Heart right ventricle (tissue), 16 donors: ENCODE results near the gene RNASEH1. TPM values are rescaled to one million over a fixed set of nuclear protein-coding genes. Genes with fewer than 3 reads are reported as not detected.

Experiments used
- ATAC-seq, 8 donors: fragments of 200-7000 bp; cut with Tn5 transposase; one replicate each; pipeline ENCODE4 v1.9.1; 2020; ENCODE audit warnings: mild to moderate bottlenecking in 8 of 8, moderate library complexity in 8 of 8, moderate number of reproducible peaks in 1 of 8
- DNase-seq, 2 donors: peaks; one replicate each; pipeline ENCODE4 v3.0.0-alpha.2; 2020
- H3K27ac ChIP-seq, 10 donors: fragments of 200-600 bp; sonication (generic) in 2 of 10; one replicate each; pipeline versions ENCODE4 v1.5.0 to v1.8.0; 2020 to 2022; ENCODE audit warnings: mild to moderate bottlenecking in 3 of 10
- H3K27me3 ChIP-seq, 7 donors: fragments of 200-600 bp; one replicate each; pipeline ENCODE4 v1.8.0; 2021 to 2022; ENCODE audit warnings: mild to moderate bottlenecking in 2 of 7
- H3K36me3 ChIP-seq, 9 donors: fragments of 200-600 bp; sonication (generic) in 1 of 9; one replicate each; pipeline versions ENCODE4 v1.5.0 to v1.8.0; 2020 to 2022; ENCODE audit warnings: mild to moderate bottlenecking in 2 of 9
- H3K4me1 ChIP-seq, 9 donors: fragments of 200-600 bp; sonication (generic) in 1 of 9; one replicate each; pipeline versions ENCODE4 v1.5.0 to v1.8.0; 2020 to 2022; ENCODE audit warnings: mild to moderate bottlenecking in 4 of 9
- H3K4me3 ChIP-seq, 10 donors: fragments of 200-600 bp; sonication (generic) in 2 of 10; one replicate each; pipeline versions ENCODE4 v1.5.0 to v1.8.0; 2020 to 2022; ENCODE audit warnings: mild to moderate bottlenecking in 7 of 10, moderate library complexity in 2 of 10
- H3K9me3 ChIP-seq, 11 donors: fragments of 200-600 bp in 10 of 11; sonication (generic) in 2 of 11; one replicate each; pipeline versions ENCODE4 v1.5.0 to v1.8.0; 2013 to 2022; ENCODE audit warnings: mild to moderate bottlenecking in 2 of 11, control low read depth in 1 of 11, moderate library complexity in 1 of 11
- CTCF ChIP-seq, 9 donors: fragments of 200-600 bp; sonication (generic) in 2 of 9; IDR thresholded peaks; one replicate each; pipeline versions ENCODE4 v1.5.0 to v1.8.0; 2021 to 2022; ENCODE audit warnings: antibody characterized with exemption in 9 of 9, mild to moderate bottlenecking in 5 of 9, moderate library complexity in 1 of 9
- WGBS, 2 donors: extraction: QIAGEN DNeasy Blood & Tissue Kit; methylation state at CpG; one replicate each; pipeline ENCODE4 v1.1.7; 2013; ENCODE audit warnings: inconsistent platforms in 1 of 2; 5-methylcytosine and 5-hydroxymethylcytosine counted together
- intact Hi-C, 10 donors: fragments of 100-400 bp; cut with DNase I; formaldehyde crosslinking; loops; one replicate each; pipeline versions ENCODE4 v1.11.1 to v1.14.2; 2022
- polyA plus RNA-seq, 2 donors: library from polyadenylated mRNA; stranded (reverse); fragments of 200-250 nt; gene quantifications; one replicate each; pipeline ENCODE4 v1.2.3, GENCODE V29; 2013
- total RNA-seq, 10 donors: library from RNA; stranded (reverse); fragmentation: NEBNext Ultra II Directional in 3 of 10; extraction: Animal tissue kit (Norgen Biotek cat#: 25700) in 3 of 10; gene quantifications; one replicate each; pipeline versions ENCODE4 v1.2.1 to v1.2.4, GENCODE V29; 2021 to 2023
- donor health status: Arrhythmogenic right ventricular cardiomyopathy.
- donor health status: ischemic (EF 13 %, LVEDD 7.1; RV severe dilation, severe dysfunction).
- donor health status: healthy with polysubstance abuse.
- donor health status: DM: no; HTN: yes; CAD: no.
- donor health status: DM: no; HTN: no; CAD: no.
- donor health status: ischemic (EF 25% LVEDD 6.9; RV normal size, moderate dysfunction).
- donor health status: ischemic (EF 25% LVEDD 5.7; RV mildly dilated, moderate dysfunction).
- donor health status: healthy.
- donor health status: DM: yes; HTN: yes; CAD: no.
- donor health status: Ischemic cardiomyopathy.
- donor health status: ischemic (EF 35%, LVEDD 5.7; RV mildly dilated, moderate dysfunction).
- donor health status: nonischemic (EF 11% LVEDD 7.7; RV severe dilation, severe dysfunction).
- donor health status: DM: yes; HTN: yes; CAD: no.
- donor health status: PGD.
- donor health status: ischemic (EF 29% LVEDD 5.4; RV normal size, mild dysfunction).
- donor health status: nonischemic (EF 23%, LVEDD 6.1; RV moderate dilation, normal function).

RNASEH1 gene
- total and polyA plus RNA-seq, 12 donors = 8.7 to 24.0 (median 19.3) TPM

GRCh38 chr2:3532941-3533340 is 25.2 kb downstream of the RNASEH1 start:
- H3K27ac ChIP-seq = peak overlapping the region in 9 of 10 donors; percentile 59 to 97 (median 67)
- H3K4me3 ChIP-seq = peak overlapping the region in 9 of 10 donors; percentile 4 to 44 (median 34)
- WGBS, 2 donors = 69 to 80% methylated on average over 12 of the region's 12 CpGs
- no peaks in the 10 kb centered on the region for H3K27me3 ChIP-seq
- intact Hi-C loops = no loop called here
- peaks cover 4 to 45% (median 22%) of the 10 kb centered on the region in 9 donors for H3K4me1 ChIP-seq
- ATAC-seq = peak in 2 of 8 donors; percentile 14 to 24
- no peak for TF ChIP-seq CTCF (IDR thresholded peaks at IDR 0.05)
- H3K9me3 ChIP-seq = no peaks in the 10 kb centered on the region
- DNase-seq = peak in 1 of 2 donors; percentile 26
- H3K36me3 ChIP-seq = peaks cover 0 to 34% (median 0%) of the 10 kb centered on the region in 9 donors

GRCh38 chr2:3529316-3530025 is 28.7 kb downstream of the RNASEH1 start:
- no peak for TF ChIP-seq CTCF (IDR thresholded peaks at IDR 0.05)
- ATAC-seq = no peak
- WGBS, 2 donors = 96 to 97% methylated on average over 24 of the region's 24 CpGs
- H3K36me3 ChIP-seq = peaks cover 0 to 34% (median 0%) of the 10 kb centered on the region in 9 donors
- intact Hi-C loops = no loop called here
- H3K9me3 ChIP-seq = no peaks in the 10 kb centered on the region
- H3K4me1 ChIP-seq = peaks cover 0 to 32% (median 16%) of the 10 kb centered on the region in 9 donors
- H3K27ac ChIP-seq = no peak overlapping the region
- DNase-seq = no peak
- H3K4me3 ChIP-seq = no peak overlapping the region
- no peaks in the 10 kb centered on the region for H3K27me3 ChIP-seq

DNA sequence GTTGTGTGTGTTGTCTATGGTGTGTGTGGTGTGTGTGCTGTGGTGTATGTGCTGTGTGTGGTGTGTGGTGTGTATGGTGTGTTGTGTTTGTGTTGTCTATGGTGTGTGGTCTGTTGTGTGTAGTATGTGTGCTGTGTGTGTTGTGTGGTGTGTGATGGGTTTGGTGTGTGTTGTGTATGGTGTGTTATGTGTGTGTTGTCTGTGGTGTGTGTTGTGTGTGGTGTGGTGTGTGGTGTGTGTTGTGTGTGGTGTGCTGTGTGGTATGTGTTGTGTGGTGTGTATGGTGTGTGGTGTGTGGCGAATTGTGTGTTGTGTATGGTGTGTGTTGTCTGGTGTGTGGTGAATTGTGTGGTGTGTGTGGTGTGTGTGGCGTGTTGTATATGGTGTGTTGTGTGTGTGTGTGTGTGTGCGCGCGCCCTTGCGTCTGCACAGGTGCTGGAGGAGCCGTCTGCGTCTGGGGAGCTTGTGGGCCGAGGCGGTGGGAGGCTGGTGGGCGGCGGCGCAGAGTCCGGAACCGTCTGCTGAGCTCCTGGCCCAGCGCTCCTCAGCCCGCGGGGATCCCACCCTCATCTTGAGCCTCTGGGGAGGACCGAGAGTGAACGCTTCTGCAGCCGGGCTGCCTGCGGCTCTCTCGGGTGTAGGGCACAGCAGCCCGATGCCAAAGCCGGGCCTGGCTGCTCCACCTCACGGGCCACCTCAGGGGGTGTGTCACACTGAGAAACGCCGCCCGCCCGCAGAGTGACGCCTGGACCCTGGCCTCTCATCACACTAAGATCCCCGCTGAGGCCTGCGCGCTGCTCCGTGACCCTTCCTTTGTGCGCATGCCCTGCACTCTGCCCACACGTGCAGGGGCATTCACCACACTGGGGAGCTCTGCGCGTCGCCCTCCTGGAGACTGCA is 30.0 kb downstream of the RNASEH1 start:
- intact Hi-C loops = no loop called here
- DNase-seq = no peak

More for the DNA sequence above, 30.0 kb downstream of the RNASEH1 start:
- no peak for TF ChIP-seq CTCF (IDR thresholded peaks at IDR 0.05)
- 86 to 90% methylated on average over 40 of the region's 40 CpGs for WGBS, 2 donors
- Histone ChIP-seq H3K27ac (no peak overlapping the region), H3K9me3 (no peaks in the 10 kb centered on the region), H3K4me1 (peaks cover 5 to 36% (median 28%) of the 10 kb centered on the region in 9 donors), H3K27me3 (no peaks in the 10 kb centered on the region), H3K36me3 (peaks cover 0 to 28% (median 0%) of the 10 kb centered on the region in 9 donors), H3K4me3 (no peak overlapping the region)
- ATAC-seq = no peak
